Right lobe of liver (tissue), 6 donors: ENCODE data around the gene FSTL4. TPM values are rescaled to one million over a fixed set of nuclear protein-coding genes. Genes with fewer than 3 reads are reported as not detected.

Experiments
- ATAC-seq, 4 donors: fragments of 200-7000 bp; cut with Tn5 transposase; one replicate each; pipeline ENCODE4 v1.9.1; 2020; ENCODE audit warnings: mild to moderate bottlenecking in 4 of 4, moderate library complexity in 4 of 4
- DNase-seq, 3 donors: peaks; one replicate each; pipeline ENCODE4 v3.0.0-alpha.2; 2020
- H3K27ac ChIP-seq, 3 donors: fragments of 200-600 bp; one replicate each; pipeline ENCODE4 v1.8.0; 2022
- H3K27me3 ChIP-seq, 2 donors: fragments of 200-600 bp; one replicate each; pipeline ENCODE4 v1.8.0; 2022
- H3K36me3 ChIP-seq, 4 donors: fragments of 200-600 bp; sonication (generic) in 1 of 4; one replicate each; pipeline versions ENCODE4 v1.5.1 to v1.8.0; 2017 to 2022; ENCODE audit warnings: control low read depth in 1 of 4
- H3K4me1 ChIP-seq, 4 donors: fragments of 200-600 bp; sonication (generic) in 1 of 4; one replicate each; pipeline versions ENCODE4 v1.5.1 to v1.8.0; 2017 to 2022; ENCODE audit warnings: control low read depth in 1 of 4
- H3K4me3 ChIP-seq, 3 donors: fragments of 200-600 bp; one replicate each; pipeline ENCODE4 v1.8.0; 2022
- H3K9me3 ChIP-seq, 4 donors: fragments of 200-600 bp; sonication (generic) in 1 of 4; one replicate each; pipeline versions ENCODE4 v1.5.1 to v1.8.0; 2017 to 2022; ENCODE audit warnings: control low read depth in 1 of 4
- CTCF ChIP-seq, 4 donors: fragments of 200-600 bp in 3 of 4; fragments of 450-650 bp in 1 of 4; IDR thresholded peaks; one replicate each; pipeline versions ENCODE4 v1.5.1 to v1.8.0; 2016 to 2022; ENCODE audit warnings: antibody characterized with exemption in 4 of 4, mild to moderate bottlenecking in 2 of 4
- POLR2A ChIP-seq: fragments of 450-650 bp; IDR thresholded peaks from one replicate; pipeline ENCODE4 v1.6.1; 2017; ENCODE audit warnings: antibody characterized with exemption, mild to moderate bottlenecking
- WGBS: methylation state at CpG from one replicate; pipeline ENCODE4 v1.1.6; 2018; ENCODE audit warnings: low coverage, low lambda C conversion rate; ENCODE audit not compliant: insufficient coverage; ENCODE audit errors: missing lambda C conversion rate; 5-methylcytosine and 5-hydroxymethylcytosine counted together
- intact Hi-C, 2 donors: fragments of 100-400 bp; cut with DNase I; formaldehyde crosslinking; loops; one replicate each; pipeline versions ENCODE4 v1.11.2 to v1.14.1; 2022
- total RNA-seq, 6 experiments: library from RNA; depleted of rRNA in 2 of 6; stranded (reverse); fragments of >200 nt in 2 of 6; fragmentation: NEBNext Ultra II Directional in 3 of 6; extraction: Animal tissue kit (Norgen Biotek cat#: 25700) in 3 of 6; gene quantifications; one replicate each; pipeline versions ENCODE4 v1.1.0 to v1.2.4, GENCODE V29; 2016 to 2023
- donor health status: DM: no; HTN: yes; CAD: no.
- donor health status: DM: no; HTN: no; CAD: no.
- donor health status: DM: no; HTN: no; CAD: no.
- donor health status: DM: no; HTN: yes; CAD: no.
- donor health status: DM: no; HTN: yes; CAD: no.

FSTL4 gene
- total RNA-seq, 6 experiments from 2014 or later, result 0.62 to 1.3 (median 0.80) TPM; not detected in 3

- intact Hi-C loops, result no loop called here
- DNase-seq (peak in 1 of 3 donors; percentile 52), ATAC-seq (peak in 1 of 4 donors; percentile 24)
- Histone ChIP-seq H3K27ac (no peak overlapping the region), H3K36me3 (no peaks in the 10 kb centered on the region), H3K9me3 (no peaks in the 10 kb centered on the region), H3K4me3 (no peak overlapping the region), H3K27me3 (no peaks in the 10 kb centered on the region), H3K4me1 (peaks cover 0 to 19% (median 2%) of the 10 kb centered on the region in 4 donors)
- 58% methylated on average over 8 of the region's 9 CpGs for WGBS
- no peak for TF ChIP-seq CTCF (IDR thresholded peaks at IDR 0.05)
- TF ChIP-seq POLR2A, result no peak
These were observed 381.3 kb downstream of the FSTL4 start for GRCh38 chr5:133230823-133231578.

DNA sequence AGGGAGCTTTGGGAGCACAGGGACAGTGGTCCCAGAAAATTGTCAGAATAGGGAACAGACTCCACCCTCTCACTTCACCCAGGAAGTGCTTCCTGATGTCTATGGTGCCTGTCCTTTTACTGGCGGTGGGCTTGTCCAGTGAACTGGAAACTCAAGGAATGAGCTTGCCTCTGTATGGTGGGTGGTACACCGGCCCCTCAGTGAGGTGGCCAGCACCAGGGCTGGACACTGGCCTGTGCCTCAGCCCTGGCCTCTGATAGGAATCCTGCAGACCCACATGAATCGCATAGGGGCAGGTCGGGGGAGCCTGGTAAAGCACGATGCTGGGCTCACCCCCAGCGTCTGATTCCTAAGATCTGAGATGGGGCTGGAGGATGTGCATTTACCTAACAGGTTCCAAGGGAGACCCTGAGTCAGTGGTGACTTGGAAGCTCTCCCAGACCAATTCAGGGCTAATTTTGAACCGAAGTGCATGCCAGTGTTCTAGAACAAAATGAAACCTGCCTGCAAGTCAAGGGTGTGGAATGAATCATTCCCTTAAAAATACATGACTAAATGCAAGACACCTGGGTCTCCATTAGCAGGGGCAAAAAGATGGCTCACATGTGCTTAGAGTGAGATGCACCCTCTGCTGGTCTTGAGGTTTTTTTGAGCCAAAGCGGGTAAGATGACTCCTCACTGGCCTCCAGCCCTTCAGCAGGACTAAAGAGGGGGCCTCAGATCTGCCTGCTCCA is 382.2 kb downstream of the FSTL4 start:
- intact Hi-C loops, result no loop called here
- Histone ChIP-seq H3K9me3 (no peaks in the 10 kb centered on the region), H3K36me3 (no peaks in the 10 kb centered on the region), H3K4me3 (no peak overlapping the region), H3K27me3 (no peaks in the 10 kb centered on the region), H3K27ac (no peak overlapping the region), H3K4me1 (peaks cover 0 to 21% (median 3%) of the 10 kb centered on the region in 4 donors)
- ATAC-seq (no peak), DNase-seq (no peak)
- TF ChIP-seq CTCF (IDR thresholded peaks at IDR 0.05) (no peak), POLR2A (no peak)
- WGBS, result 88% methylated on average over 1 of the region's 8 CpGs

- Histone ChIP-seq H3K27ac (no peak overlapping the region), H3K4me3 (no peak overlapping the region), H3K27me3 (no peaks in the 10 kb centered on the region), H3K4me1 (peaks cover 0 to 21% (median 3%) of the 10 kb centered on the region in 4 donors), H3K9me3 (no peaks in the 10 kb centered on the region), H3K36me3 (no peaks in the 10 kb centered on the region)
- TF ChIP-seq CTCF (IDR thresholded peaks at IDR 0.05), result no peak
- no peak for DNase-seq
- ATAC-seq, result no peak
- intact Hi-C loops, result no loop called here
- WGBS, result 91% methylated on average over 1 of the region's 1 CpG
These were observed 384.0 kb downstream of the FSTL4 start for GRCh38 chr5:133228316-133228715.

GRCh38 chr5:133227897-133228296 is 384.4 kb downstream of the FSTL4 start:
- WGBS, result 100% methylated on average over 3 of the region's 6 CpGs
- Histone ChIP-seq H3K27me3 (no peaks in the 10 kb centered on the region), H3K9me3 (no peaks in the 10 kb centered on the region), H3K4me1 (peaks cover 0 to 19% (median 3%) of the 10 kb centered on the region in 4 donors), H3K27ac (no peak overlapping the region), H3K36me3 (no peaks in the 10 kb centered on the region), H3K4me3 (no peak overlapping the region)
- DNase-seq (no peak), ATAC-seq (no peak)
- no peak for TF ChIP-seq CTCF (IDR thresholded peaks at IDR 0.05)
- intact Hi-C loops, result no loop called here
